Stimulated activated CD8-positive, alpha-beta memory T cell treated with anti-CD3 and anti-CD28 coated beads, Interleukin-15, amount 100 ng/mL, for 48 hours (primary cell): ENCODE results near the gene COL18A1.

Experiments
- DNase-seq, 2 donors: peaks; one replicate each; pipeline ENCODE4 v3.0.0-alpha.2; 2020; ENCODE audit warnings: low read depth in 2 of 2

Gene COL18A1

DNA sequence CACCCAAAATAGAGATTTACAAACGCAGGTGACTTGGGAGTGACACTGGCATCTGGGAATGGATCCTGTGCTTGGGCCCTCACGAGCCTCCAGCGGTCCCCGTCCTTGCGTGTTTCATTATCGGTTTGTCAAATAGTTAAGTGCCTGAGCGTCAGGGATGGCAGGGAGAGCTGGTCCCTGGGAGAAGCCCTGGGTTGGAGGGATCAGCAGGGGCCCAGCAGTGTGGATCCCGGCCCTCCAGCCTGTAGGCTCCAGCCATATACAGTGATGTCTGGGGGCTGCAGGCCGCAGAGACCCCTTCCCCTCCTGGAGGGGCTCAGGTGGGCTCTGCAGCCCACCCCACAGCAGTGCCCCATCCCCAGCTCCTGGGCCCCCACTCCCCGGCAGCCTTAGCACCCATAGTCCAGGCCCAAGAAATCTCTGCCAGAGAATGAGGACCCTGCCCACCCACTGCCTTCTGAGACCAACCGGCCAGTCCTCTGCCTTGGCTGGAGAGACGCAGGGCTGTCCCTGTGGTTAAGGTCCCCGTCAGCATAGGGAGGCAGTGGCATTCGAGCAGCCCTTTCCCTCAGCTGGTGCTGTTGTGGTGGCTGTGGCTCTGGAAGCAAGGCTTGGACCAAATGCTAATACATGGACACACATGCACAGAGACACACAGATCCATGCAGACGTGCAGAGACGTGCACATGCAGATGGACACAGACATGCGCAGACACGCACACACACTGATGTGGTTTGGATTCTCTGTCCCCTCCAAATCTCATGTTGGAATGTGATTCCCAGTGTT lies 139.7 kb downstream of the COL18A1 start:
- DNase-seq, result no peak

DNA sequence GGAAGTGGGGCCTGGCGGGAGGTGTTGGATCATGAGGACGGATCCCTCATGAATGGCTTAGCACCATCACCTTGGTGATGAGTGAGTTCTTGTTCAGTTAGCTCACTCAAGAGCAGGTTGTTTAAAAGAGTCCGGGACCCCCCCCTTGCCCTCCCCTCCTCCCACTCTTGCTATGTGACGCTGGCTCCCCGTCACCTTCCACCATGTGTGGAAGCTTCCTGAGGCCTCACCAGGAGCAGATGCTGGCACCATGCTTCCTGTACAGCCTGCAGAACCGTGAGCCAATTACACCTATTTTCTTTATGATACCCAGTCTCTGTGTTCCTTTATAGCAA lies 140.2 kb downstream of the COL18A1 start:
- no peak for DNase-seq

DNA sequence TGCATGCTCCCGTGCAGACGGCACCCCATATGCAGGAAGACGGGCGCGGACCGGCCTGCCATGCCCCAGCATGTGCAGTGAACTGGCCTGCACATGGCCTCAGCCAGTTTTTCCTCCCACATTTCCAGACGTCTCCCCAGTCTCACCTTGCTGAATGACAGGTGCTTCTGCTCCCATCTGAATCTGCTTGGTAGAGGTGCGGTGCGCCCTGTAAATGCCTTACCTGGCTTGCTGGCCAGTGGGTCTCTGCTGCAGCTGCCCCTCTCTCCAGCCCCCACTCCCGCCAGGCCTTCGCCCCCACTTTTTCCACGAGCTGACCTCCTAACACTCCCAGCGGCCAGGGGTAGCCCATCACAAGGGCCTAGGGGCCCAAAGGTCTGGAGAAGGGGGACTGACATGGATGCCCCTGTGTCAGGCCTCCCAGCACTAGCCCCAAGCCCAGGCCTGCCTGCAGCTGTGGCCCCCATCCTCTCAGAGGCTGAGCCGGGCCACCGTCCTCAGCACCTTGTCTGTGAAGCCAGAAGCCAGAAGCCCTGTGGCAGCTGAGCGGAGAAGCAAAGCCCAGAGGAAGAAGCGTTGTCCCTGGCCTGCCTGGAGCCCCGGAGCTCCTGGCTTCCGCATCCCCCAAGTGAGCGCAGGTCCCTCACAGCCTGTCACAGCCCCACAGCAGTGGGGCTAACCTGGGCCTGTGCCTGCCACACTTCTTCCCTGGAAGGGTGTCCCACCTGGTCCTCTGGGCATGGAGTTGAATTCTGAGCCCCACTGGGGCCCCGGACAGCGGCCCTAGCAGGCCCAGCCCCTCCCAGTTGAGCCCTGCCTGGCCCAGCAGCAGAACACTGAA lies 140.9 kb downstream of the COL18A1 start:
- no peak for DNase-seq

DNA sequence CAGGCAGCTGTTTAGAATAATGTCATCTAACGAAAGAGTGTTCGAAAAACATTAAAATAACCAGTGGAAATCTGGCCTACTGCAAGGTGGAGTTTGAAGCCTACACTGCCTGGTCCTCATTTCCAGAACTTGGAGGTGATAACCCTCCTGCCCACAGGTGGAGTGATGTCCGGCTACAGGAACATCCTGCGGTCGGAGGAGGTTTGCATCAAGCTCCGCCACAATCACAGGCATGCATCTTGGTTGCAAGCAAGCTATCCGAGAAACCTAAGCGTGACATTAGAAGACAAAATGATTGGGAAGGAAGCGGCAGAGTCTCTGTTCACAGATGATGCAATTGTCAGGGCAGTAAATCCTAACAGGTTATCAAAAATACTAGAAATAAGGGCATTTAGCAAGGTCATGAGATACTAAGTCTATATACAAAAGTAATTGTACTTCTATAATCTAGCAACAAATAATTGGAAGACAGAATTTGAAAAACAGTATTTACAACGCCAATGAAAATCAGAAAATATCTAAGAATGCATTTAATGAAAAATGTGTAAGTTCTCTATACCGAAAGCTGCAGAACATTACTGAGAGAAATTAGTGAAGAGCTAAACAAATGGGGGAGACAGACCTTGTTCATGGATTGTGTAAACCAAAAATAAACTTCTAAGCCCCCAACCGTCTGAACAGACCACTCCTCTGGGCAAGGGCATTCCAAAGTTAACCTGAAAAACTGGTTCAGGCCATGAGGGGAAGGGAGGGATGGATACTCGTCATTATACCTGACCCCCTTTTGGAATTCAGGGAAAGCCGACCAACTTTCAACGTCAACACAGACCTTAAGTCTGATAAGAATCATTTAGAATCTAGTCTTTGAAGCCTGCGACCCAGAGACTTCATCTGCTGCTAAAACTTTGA lies 141.9 kb downstream of the COL18A1 start:
- DNase-seq, result no peak

DNA sequence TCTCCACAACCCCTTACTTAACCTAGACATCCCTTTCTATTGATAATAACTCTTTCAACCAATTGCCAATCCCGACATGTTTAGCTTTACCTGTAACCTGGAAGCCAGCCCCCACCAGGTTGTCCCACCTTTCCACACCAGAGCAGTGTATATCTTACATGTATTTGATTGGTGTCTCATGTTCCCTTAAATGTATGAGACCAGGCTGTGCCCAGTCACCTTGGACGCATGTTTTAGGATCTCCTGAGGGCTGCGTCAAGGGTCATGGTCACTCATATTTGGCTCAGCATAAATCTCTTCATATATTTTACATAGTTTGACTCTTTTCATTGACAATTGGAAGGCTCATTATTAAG lies 142.6 kb downstream of the COL18A1 start:
- DNase-seq, result no peak

DNA sequence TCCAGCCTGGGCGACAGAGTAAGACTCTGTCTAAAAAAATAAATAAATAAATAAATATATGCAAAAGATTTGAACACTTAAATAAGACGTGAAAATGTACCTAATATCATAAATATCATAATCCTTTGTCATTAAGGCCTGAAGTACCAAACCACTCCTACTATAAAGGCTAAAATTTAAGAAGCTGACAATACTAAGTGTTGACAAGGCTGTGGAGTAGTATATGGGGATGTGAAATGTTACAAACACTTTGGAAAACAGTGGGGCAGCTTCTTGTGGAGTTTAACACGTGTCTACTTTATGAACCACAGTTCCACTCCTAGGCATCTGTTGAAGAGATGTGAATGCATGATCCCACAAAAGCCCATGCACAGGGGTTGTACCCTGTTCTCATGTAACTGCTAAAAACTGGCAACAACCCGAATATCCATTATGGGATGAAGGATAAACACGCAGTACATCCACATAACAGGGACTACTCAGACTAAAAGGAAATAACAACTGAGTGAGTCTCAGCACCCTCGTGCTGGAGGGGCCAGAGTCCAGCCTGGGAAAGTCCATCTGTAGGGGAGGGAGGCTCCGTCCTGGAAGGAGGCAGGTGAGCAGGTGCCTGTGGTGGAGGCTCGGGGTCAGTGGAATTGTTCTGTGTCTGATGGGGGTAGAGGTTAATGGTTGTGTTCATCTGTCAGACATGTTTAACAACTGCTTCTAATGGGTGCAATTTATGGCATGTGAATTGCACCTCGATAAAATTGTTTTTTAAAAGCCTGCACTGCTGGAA lies 143.9 kb downstream of the COL18A1 start:
- DNase-seq, result no peak

DNA sequence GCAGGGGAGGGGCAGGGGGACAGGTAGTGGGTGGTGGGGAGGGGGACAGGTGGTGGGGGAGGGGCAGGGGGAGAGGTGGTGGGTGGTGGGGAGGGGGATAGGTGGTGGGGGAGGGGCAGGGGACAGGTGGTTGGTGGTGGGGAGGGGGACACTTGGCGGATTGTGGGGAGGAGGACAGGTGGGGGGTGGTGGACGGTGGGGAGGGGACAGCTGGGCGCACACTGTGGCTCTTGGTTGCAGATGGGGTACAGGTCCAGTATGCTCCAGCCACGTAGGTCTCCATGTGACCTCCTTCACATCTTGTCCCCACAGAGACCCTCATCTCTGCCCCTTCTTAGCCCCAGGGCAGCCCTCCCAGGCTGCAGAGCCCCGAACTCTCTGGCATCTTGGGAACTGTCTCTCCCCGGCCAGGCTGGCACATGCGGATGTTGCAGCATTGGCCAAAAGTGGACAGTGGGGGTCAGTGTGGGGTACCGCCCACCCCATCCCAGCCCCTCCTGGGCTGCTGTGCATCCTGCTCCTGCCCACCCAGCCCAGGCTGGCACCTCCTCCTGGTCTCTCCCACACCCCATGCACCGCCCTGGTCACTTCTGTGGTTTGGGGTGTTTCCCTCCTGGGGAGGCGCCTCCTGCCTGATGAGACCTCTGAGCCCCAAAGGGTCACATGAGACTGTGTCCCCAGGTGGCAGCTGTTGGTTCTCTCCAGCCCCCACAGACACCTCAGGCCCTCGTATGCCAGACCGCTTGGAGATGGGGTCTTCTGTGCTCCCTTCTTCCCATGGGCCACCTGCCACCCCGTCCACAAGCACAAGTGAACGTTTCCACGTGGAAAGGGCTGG lies 144.9 kb downstream of the COL18A1 start:
- no peak for DNase-seq

DNA sequence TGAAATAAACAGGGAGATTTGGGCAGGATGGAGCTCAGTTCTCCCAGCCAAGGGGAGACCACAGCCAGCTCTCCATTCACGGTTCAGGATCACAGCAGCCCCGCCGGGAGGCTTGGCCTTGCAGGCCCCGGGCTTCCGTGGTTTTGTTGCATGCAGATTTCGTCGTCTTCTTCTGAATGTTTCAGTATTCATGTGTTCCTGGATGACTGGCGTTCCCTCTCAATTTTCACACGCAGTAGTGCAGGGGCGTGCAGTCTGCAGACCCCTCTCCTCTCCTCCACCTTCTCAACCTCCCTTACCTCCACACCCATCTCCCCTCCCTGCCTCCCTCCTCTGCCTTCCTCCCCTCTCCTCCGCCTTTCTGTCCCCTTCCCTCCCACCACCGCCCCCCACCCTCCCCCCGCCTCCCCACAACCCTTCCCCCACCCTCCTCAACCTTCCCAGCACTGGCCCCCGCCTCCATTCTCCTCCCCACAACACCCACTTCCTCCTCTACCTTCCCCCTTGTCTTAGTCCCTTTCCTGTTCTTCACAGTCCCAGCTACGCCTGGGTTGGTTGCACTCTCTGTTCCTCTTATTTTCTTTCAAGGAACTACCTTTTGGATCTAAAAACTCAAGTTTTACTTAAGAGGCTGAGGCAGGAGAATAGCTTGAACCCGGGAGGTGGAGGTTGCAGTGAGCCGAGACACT lies 145.7 kb downstream of the COL18A1 start:
- peak in 1 of 2 donors; percentile 57 for DNase-seq

DNA sequence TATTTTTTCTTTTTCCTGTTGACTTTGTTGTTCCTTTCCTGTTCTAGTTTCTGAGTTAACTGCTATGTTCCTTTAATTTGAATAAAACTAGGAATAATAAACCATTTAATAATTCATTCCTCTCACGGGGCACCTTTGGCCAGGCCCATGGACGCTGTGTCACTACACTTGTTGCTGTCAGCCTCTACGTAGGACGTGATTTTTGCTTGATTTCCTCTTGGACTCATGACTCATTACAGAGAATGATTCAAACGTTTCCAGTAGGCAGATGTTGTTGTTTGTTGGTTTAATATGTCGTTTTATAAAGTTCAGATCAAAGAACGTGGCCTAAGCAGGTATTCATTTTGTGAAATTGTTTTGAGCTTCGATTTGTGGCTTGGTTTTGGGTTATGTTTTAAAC lies 146.4 kb downstream of the COL18A1 start:
- no peak for DNase-seq

DNA sequence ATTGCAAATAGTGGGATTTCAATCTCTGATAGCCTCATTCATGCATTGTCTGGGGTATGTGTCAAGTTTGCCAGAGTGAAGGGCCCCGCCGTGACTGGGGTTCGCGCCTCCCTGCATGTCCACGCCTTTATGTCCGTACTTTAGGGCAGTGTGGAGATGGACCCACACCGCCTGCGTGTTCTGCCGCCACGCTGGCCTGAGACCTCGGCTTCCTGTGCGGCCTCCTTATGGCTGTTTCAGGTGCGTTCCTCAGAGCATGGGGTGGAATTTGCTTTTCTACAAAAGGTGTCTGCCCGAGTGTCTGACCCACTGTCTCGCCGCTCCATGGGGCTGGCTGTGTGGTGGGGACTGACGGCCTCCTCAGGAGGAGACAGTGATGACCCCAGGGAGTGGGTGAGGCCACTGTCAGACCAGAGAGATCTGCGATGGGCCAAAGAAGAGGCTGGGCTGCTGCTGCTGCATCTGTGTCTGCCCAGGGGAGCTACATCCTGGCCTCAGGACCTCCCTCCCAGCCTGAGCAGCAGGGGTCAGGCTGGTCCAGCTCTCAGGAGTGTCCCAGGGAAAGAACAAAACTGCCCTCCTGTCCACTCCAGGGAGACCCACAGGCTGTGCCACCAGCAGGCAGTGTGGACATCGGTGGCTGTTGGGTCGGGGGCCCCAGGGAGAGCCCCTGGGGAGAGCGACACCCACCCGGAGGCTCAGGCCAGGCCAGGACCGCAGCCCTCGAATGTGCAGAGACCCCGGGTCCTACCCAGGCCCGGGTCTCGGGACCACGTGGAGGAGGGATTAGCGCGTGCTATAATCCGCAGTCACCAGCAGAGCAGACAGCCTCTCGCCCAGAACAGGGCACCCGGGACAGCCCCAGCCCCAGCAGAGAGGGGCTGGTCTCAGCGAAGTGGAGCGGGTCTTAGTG lies 147.1 kb downstream of the COL18A1 start:
- no peak for DNase-seq

DNA sequence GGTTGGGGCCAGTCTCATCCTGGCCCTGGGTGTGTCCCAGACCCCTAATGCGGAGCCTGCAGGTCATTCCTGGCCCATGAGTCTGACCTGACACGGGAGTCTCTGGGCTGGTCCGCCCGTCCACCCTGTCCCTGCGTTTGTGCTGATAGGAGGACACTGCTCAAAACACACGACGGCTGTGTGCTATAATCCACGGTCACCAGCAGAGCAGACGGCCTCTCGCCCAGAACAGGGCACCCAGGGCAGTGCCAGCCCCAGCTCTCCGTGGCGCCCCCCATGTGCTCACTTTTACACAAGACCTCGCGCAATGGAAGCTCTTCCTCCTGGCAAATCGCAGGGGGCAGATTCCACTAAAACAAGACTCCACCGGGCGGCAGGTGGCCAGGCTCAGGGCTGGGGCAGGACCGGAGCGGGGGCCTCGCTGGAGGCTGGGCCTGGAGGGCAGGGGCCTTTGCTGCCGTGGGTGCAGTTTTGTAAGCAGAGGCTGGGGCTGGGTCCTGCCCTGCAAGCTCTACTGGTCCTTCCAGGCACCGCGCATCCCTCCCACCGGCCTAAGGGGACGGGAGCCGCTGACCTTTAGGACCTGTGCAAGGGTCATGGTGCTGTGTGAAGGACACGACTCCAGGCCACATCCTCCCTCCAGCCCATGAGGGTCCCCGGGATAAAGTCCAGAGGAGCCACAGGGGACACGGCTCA lies 147.9 kb downstream of the COL18A1 start:
- no peak for DNase-seq

DNA sequence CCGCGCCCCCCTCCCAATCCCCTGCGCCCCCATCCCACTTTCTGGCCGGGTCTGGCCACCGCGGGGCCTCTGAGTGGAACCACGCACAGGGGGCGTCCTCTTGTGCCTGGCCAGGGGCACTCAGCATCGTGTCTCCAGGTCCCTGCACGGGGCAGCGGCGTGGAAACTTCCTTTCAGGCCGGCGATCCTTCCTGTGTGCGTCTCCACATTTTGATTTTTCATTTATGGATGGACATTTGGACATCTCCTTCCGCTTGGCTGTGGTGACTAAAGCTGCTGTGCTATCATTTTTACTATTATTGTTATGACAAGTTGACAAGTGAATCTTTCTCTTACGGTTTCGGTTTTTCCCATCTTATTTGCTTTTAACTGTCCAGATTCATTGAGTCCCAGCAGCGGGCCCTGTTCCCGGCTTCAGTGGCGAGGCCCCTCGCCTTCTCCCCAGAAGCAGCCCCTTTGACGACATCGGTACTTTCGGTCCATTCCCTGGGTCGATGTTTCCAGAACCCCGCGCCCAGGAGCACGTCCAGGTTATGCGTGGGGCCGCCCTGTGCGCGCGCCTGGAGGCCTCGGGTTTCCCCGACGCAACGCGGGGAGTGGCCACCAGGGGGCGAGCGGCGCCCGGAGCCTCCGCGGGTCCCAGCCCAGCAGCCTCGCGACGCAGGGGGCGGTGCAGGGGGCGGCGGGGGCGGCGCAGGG lies 149.7 kb downstream of the COL18A1 start:
- peak; percentile 73 to 79 for DNase-seq

DNA sequence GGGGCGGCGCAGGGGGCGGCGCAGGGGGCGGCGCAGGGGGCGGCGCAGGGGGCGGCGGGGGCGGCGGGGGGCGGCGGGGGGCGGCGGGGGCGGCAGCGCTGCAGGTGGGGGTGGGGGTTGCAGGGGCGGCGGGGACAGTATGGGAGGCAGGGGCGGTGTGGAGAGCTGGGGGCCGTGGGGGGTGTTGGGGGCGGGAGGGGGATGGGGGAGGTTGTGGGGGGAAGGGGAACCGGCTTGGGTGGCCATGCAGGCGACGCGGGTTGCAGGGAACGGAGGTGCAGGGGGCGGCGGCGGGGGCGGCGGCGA lies 150.2 kb downstream of the COL18A1 start:
- no peak for DNase-seq

DNA sequence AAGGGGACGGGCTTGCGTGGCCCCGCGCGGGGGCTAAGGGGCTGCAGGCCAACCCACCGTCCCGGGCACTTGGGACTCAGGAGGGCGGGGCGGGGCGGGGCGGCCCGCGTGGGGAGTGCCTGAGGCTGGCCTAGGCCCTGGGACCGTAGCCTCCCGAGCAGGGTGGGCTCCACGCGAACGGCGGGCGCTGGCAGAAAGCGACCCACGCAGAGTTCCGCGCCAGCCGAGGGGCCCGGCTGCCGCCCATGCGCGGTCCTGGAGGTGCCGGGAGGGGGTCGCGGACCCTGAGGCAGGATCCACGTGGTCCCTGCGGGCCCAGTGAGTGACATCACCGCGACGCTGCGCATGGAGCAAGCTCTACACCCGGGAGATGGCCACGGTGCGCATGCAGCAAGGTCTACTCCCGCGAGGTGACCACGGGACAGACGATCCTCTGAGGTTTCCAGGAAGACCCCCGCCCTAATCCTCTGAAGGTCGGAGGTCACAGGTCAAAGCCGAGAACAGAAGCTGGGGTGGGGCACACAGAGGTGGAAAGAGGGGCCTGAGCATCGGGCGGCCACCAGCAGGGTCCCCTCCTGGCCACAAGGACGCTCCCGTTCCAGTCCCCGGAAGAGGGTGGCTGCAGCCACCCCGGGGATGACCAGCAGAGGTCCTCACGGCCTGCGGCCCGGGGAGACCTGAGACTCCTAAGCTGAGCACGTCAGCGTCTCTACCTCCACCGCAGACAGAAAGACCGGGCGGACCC lies 150.8 kb downstream of the COL18A1 start:
- DNase-seq, result peak; percentile 50 to 61

DNA sequence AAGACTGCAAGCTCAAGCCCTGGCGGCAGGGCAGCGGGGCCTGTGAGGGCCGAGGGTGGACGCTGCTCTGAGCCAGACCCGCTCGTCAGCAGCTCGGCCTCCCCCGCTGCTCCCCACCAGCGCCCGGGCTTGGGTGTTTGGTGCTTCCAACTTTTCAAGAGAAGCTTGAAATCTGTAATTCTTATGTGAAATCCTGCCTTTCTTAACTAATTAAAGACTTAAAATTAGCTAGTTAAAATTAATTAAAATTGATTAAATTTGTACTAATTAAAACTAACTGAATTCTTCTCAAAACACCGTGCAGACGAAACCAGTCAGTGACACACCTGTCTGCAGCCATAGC lies 151.3 kb downstream of the COL18A1 start:
- DNase-seq, result no peak

DNA sequence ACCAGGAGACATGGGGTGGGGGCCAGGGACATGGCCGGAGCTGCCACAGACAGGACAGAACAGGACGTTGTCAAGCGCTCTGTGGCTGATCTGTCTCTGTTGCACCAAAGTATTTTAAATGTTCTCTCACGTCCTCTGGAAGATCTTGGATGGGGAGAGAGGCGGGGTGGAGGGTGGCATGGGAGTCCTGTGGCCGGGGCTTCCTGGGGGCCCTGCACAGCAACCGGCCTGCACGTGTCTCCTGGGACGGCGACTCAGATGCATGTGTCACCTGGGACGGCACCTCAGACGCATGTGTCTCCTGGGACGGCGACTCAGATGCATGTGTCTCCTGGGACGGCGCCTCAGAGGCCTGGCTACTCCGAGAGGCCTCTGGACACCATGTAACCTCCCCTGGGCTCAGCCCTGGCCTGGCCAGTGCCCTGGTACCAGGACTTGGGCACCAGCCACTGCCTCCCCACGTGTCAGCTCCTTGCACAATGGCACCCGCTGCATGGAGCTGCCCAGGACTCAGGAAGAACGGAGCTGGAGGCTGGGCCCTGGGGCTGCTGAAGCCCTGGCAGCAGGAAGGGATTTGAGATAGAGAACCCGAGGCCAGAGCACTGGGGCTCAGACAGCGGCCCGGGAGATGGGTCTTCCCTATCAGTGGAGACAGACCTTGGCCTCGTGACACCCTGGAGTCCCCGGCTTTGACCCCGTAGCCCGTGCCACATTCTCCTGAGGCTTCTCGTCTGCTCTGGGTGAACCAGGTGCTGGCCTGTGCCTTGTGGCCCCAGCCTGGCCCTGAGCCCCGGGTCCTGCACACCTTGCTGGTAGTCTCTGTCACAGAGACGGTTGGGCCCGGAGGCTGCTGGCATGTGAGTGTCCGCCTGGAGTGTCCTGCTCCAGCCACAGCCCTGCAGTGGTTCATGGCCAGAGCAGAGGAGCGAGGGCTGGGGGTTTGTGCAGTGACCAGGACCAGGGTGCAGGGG lies 152.0 kb downstream of the COL18A1 start:
- DNase-seq, result no peak
